IMR-90 (cell line): ENCODE results near the gene TASP1. TPM values are rescaled to one million over a fixed set of nuclear protein-coding genes. Genes with fewer than 3 reads are reported as not detected.

Experiments
- ATAC-seq: fragments of 200-7000 bp; cut with Tn5 transposase; 2 replicates; pipeline ENCODE4 v1.9.1; 2020; ENCODE audit warnings: low read depth, mild to moderate bottlenecking, moderate library complexity
- BruUV-seq: library from RNA; stranded (reverse); fragments of 400-500 nt; replicated peaks from 2 replicates; lab custom pipeline; 2021; lab: Mats Ljungman, UMichigan
- CTCF ChIA-PET: fragments of 300-600 bp; formaldehyde crosslinking; extraction: SDS; loops from one replicate; lab custom pipeline; 2021; ENCODE audit warnings: antibody characterized with exemption; lab: Yijun Ruan, JAX
- POLR2A ChIA-PET: fragments of 300-600 bp; sonication (Branson Sonifier 250); formaldehyde crosslinking; loops from one replicate; lab custom pipeline; 2022; ENCODE audit warnings: antibody characterized with exemption; ENCODE audit not compliant: unreplicated experiment; lab: Charles Lee
- DNase-seq: peaks from one replicate; pipeline ENCODE4 v3.0.0; 2013
- H2AFZ ChIP-seq: replicated peaks from 2 replicates; pipeline ENCODE3; 2013; ENCODE audit warnings: low read length, mild to moderate bottlenecking; ENCODE audit not compliant: poor library complexity
- H2AK5ac ChIP-seq: 2 replicates; pipeline ENCODE4 v1.6.1; 2013; ENCODE audit warnings: low read depth, low read length, inconsistent platforms
- H2AK9ac ChIP-seq: replicated peaks from 2 replicates; pipeline ENCODE3; 2013; ENCODE audit warnings: mild to moderate bottlenecking, low read depth, low read length, moderate library complexity; ENCODE audit not compliant: poor library complexity
- H2BK120ac ChIP-seq: 2 replicates; pipeline ENCODE4 v1.6.1; 2013; ENCODE audit warnings: low read depth, low read length, inconsistent platforms
- H2BK15ac ChIP-seq: 3 replicates; pipeline ENCODE4 v1.6.1; 2013; ENCODE audit warnings: low read depth, low read length, inconsistent platforms
- H2BK20ac ChIP-seq: 2 replicates; pipeline ENCODE4 v1.6.1; 2013; ENCODE audit warnings: low read depth, mild to moderate bottlenecking, inconsistent platforms, low read length, moderate library complexity
- H2BK5ac ChIP-seq: 2 replicates; pipeline ENCODE4 v1.6.1; 2013; ENCODE audit warnings: mild to moderate bottlenecking, low read depth, low read length, inconsistent platforms; ENCODE audit not compliant: poor library complexity, severe bottlenecking
- H3K14ac ChIP-seq: replicated peaks from 2 replicates; pipeline ENCODE4 v1.6.1; 2013; ENCODE audit warnings: low read depth, low read length, inconsistent platforms
- H3K18ac ChIP-seq: 2 replicates; pipeline ENCODE4 v1.6.1; 2013; ENCODE audit warnings: low read depth, low read length, control low read depth
- H3K23ac ChIP-seq: 2 replicates; pipeline ENCODE4 v1.6.1; 2013; ENCODE audit warnings: low read depth, low read length, inconsistent platforms
- H3K27ac ChIP-seq: 2 replicates; pipeline ENCODE4 v1.5.1; 2013; ENCODE audit warnings: mild to moderate bottlenecking, control low read depth, low read length; ENCODE audit not compliant: insufficient read depth
- H3K27me3 ChIP-seq: 2 replicates; pipeline ENCODE4 v1.6.1; 2013; ENCODE audit warnings: low read length; ENCODE audit not compliant: control insufficient read depth, insufficient read depth
- H3K36me3 ChIP-seq: 2 replicates; pipeline ENCODE4 v1.6.1; 2013; ENCODE audit warnings: low read length, mixed read lengths; ENCODE audit not compliant: control insufficient read depth, insufficient read depth
- H3K4ac ChIP-seq: 2 replicates; pipeline ENCODE4 v1.6.1; 2013; ENCODE audit warnings: low read depth, low read length, inconsistent platforms
- H3K4me1 ChIP-seq: 2 replicates; pipeline ENCODE4 v1.6.1; 2013; ENCODE audit warnings: low read length, mixed read lengths; ENCODE audit not compliant: control insufficient read depth, insufficient read depth
- H3K4me2 ChIP-seq: 2 replicates; pipeline ENCODE4 v1.6.1; 2013; ENCODE audit warnings: low read depth, mild to moderate bottlenecking, control low read depth, low read length, moderate library complexity
- H3K4me3 ChIP-seq: 2 replicates; pipeline ENCODE4 v1.5.1; 2013; ENCODE audit warnings: low read depth, mild to moderate bottlenecking, control low read depth, low read length, moderate library complexity; ENCODE audit not compliant: insufficient read depth
- H3K56ac ChIP-seq: 2 replicates; pipeline ENCODE4 v1.6.1; 2013; ENCODE audit warnings: low read length, inconsistent platforms; ENCODE audit not compliant: insufficient read depth; ENCODE audit errors: extremely low read depth
- H3K79me1 ChIP-seq, 2 experiments: 2 replicates each; pipeline ENCODE4 v1.6.1; 2013; ENCODE audit warnings: low read length in 2 of 2, inconsistent platforms in 1 of 2, low read depth in 1 of 2
- H3K9ac ChIP-seq: 2 replicates; pipeline ENCODE4 v1.6.1; 2013; ENCODE audit warnings: low read depth, low read length, control low read depth
- H3K9me1 ChIP-seq: 2 replicates; pipeline ENCODE4 v1.6.1; 2013; ENCODE audit warnings: low read length, inconsistent platforms; ENCODE audit not compliant: insufficient read depth
- H3K9me3 ChIP-seq: 2 replicates; pipeline ENCODE4 v1.6.1; 2013; ENCODE audit warnings: low read length; ENCODE audit not compliant: control insufficient read depth, insufficient read depth
- H4K20me1 ChIP-seq: 2 replicates; pipeline ENCODE4 v1.6.1; 2013; ENCODE audit warnings: low read length, inconsistent platforms; ENCODE audit not compliant: insufficient read depth
- H4K5ac ChIP-seq: 2 replicates; pipeline ENCODE4 v1.6.1; 2013; ENCODE audit warnings: mild to moderate bottlenecking, low read depth, low read length, control low read depth
- H4K8ac ChIP-seq, 2 experiments: 2 replicates each; pipeline ENCODE4 v1.6.1; 2013; ENCODE audit warnings: low read depth in 2 of 2, low read length in 2 of 2, control low read depth in 1 of 2, inconsistent platforms in 1 of 2
- H4K91ac ChIP-seq: 2 replicates; pipeline ENCODE4 v1.6.1; 2013; ENCODE audit warnings: low read depth, low read length, inconsistent platforms; ENCODE audit not compliant: insufficient read depth
- POLR2A ChIP-seq: IDR thresholded peaks from 2 replicates; pipeline ENCODE4 v1.6.1; 2012; ENCODE audit warnings: mild to moderate bottlenecking, low read depth, low read length
- dilution Hi-C: fragments of 300-500 bp; cut with HindIII; formaldehyde crosslinking; loops from one replicate; pipeline ENCODE4 v1.14.3; 2018; ENCODE audit warnings: low sequenced_read_pairs; ENCODE audit not compliant: unreplicated experiment
- in situ Hi-C: fragments of 300-500 bp; cut with MboI; formaldehyde crosslinking; loops from 3 replicates; pipeline ENCODE4 v1.14.3; 2019; ENCODE audit warnings: low sequenced_read_pairs, inconsistent platforms, mixed read lengths
- intact Hi-C: fragments of 100-400 bp; cut with micrococcal nuclease; formaldehyde crosslinking; loops from 2 replicates; pipeline ENCODE4 v1.10.0; 2022
- polyA plus RNA-seq, 3 experiments: library from polyadenylated mRNA; depleted of rRNA; stranded (reverse); fragments of >200 nt; gene quantifications; 2 replicates each; pipeline ENCODE4 v1.2.3, GENCODE V29; 2012; ENCODE audit warnings: low replicate concordance in 1 of 3
- total RNA-seq: library from RNA; depleted of rRNA; stranded (reverse); fragments of >200 nt; gene quantifications from 2 replicates; pipeline ENCODE4 v1.2.3, GENCODE V29; 2012

TASP1 gene
- total and polyA plus RNA-seq, 2 of the 4 experiments (the other 2 are of a cell fraction) = 3.9 to 7.9 TPM

GRCh38 chr20:13441388-13441787, 197.3 kb downstream of the TASP1 start:
- no peak for DNase-seq
- CTCF ChIA-PET = interaction anchor here (0.6 to 1.0 kb wide), 2 partner anchors 105 to 346 kb away, joined by 3 read pairs; no protein-coding TSS in a partner anchor
- POLR2A ChIA-PET = no interaction called here

More at GRCh38 chr20:13441388-13441787, 197.3 kb downstream of the TASP1 start:
- Histone ChIP-seq H4K91ac (no peak overlapping the region), H3K4ac (no peak overlapping the region), H4K8ac (no peak overlapping the region), H2AFZ (no peak overlapping the region), H3K9ac (no peak overlapping the region), H2BK120ac (no peak overlapping the region), H3K18ac (no peak overlapping the region), H3K14ac (no peak overlapping the region), H4K5ac (no peak overlapping the region), H4K20me1 (no peaks in the 10 kb centered on the region), H3K27me3 (no peaks in the 10 kb centered on the region), H2AK5ac (no peak overlapping the region), H3K4me1 (peaks cover 2% of the 10 kb centered on the region; the same call in 1 of the 2 replicates), H3K23ac (no peak overlapping the region), H3K4me3 (no peak overlapping the region), H2BK15ac (no peak overlapping the region), H3K9me3 (no peaks in the 10 kb centered on the region), H3K36me3 (no peaks in the 10 kb centered on the region), H3K27ac (no peak overlapping the region), H2AK9ac (no peak overlapping the region), H3K79me1 (no peaks in the 10 kb centered on the region), H2BK5ac (no peak overlapping the region), H3K9me1 (no peaks in the 10 kb centered on the region), H2BK20ac (no peak overlapping the region), H3K56ac (no peak overlapping the region), H3K4me2 (no peak overlapping the region)
- intact Hi-C loops = no loop called here
- BruUV-seq = no TSS peak
- ATAC-seq = no peak
- in situ Hi-C loops = no loop called here
- TF ChIP-seq POLR2A = no peak
- dilution Hi-C loops = no loop called here
